ENCODE results near the gene ATXN10.

The ATXN10 gene

GRCh38 chr22:45846952-45847351, 175.3 kb downstream of the ATXN10 start:
- TF ChIP-seq CTCF (IDR thresholded peaks at IDR 0.05; ENCODE audit: insufficient read depth, low read length, poor library complexity, severe bottlenecking) (no peak), EZH2phosphoT487 (conservative IDR thresholded peaks at IDR 0.05; ENCODE audit: low read length) (no peak)
- Histone ChIP-seq H2AFZ (ENCODE audit: low read depth, low read length, severe bottlenecking) (no peak overlapping the region), H4K20me1 (ENCODE audit: low read depth, low read length) (no peaks in the 10 kb centered on the region), H3K4me3 (ENCODE audit: insufficient read depth, low read length, poor library complexity, severe bottlenecking) (no peak overlapping the region), H3K27me3 (ENCODE audit: low read length) (no peaks in the 10 kb centered on the region), H3K27ac (ENCODE audit: low read depth, low read length) (no peak overlapping the region), H3K36me3 (ENCODE audit: low read length) (peaks cover 54% of the 10 kb centered on the region), H3K9ac (ENCODE audit: low read length) (no peak overlapping the region), H3K4me2 (ENCODE audit: low read depth, low read length, poor library complexity, severe bottlenecking) (no peak overlapping the region), H3K9me2 (replicated peaks; ENCODE audit: insufficient read depth, low read length) (no peaks in the 10 kb centered on the region), H3K79me2 (ENCODE audit: insufficient read depth, low read length) (no peaks in the 10 kb centered on the region), H3F3A (ENCODE audit: insufficient read depth) (no peaks in the 10 kb centered on the region), H3K9me3 (ENCODE audit: insufficient read depth, low read length) (0 out of 2 replicates have a peak, but pooled peaks cover 3% of the 10 kb centered on the region)

DNA sequence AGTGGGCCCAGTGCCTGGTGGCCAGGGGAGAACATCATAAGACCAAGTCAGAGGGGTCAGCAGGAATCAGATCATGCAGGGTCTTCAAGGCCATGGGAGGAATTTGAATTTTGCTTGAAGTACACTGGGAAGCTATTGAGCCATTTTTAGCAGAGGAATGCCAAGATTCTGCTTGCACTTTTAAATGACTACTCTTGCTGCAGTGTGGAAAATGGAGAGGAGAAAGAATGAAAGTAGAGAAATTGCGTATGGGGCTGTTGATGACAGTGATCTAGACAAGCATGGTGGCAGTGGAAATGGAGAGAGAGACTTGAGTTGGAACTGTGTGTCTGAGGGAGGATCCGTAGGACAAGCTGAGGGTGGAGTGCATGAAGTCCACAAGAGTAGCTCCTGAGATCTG, 177.3 kb downstream of the ATXN10 start:
- H3K9me2 ChIP-seq (replicated peaks; ENCODE audit: insufficient read depth, low read length), result no peaks in the 10 kb centered on the region
- no peak overlapping the region for H3K4me3 ChIP-seq (ENCODE audit: insufficient read depth, low read length, poor library complexity, severe bottlenecking)
- no peak overlapping the region for H3K27ac ChIP-seq (ENCODE audit: low read depth, low read length)
- H2AFZ ChIP-seq (ENCODE audit: low read depth, low read length, severe bottlenecking), result no peak overlapping the region
- no peak for TF ChIP-seq EZH2phosphoT487 (conservative IDR thresholded peaks at IDR 0.05; ENCODE audit: low read length)
- TF ChIP-seq CTCF (IDR thresholded peaks at IDR 0.05; ENCODE audit: insufficient read depth, low read length, poor library complexity, severe bottlenecking), result no peak
- H3K79me2 ChIP-seq (ENCODE audit: insufficient read depth, low read length), result no peaks in the 10 kb centered on the region
- 0 out of 2 replicates have a peak, but pooled peaks cover 2% of the 10 kb centered on the region for H3F3A ChIP-seq (ENCODE audit: insufficient read depth)
- H3K9me3 ChIP-seq (ENCODE audit: insufficient read depth, low read length), result 0 out of 2 replicates have a peak, but pooled peaks cover 3% of the 10 kb centered on the region
- no peaks in the 10 kb centered on the region for H3K27me3 ChIP-seq (ENCODE audit: low read length)
- no peak overlapping the region for H3K4me2 ChIP-seq (ENCODE audit: low read depth, low read length, poor library complexity, severe bottlenecking)
- H4K20me1 ChIP-seq (ENCODE audit: low read depth, low read length), result no peaks in the 10 kb centered on the region
- no peak overlapping the region for H3K9ac ChIP-seq (ENCODE audit: low read length)
- peaks cover 66% of the 10 kb centered on the region for H3K36me3 ChIP-seq (ENCODE audit: low read length)

GRCh38 chr22:45852826-45853225, 181.2 kb downstream of the ATXN10 start:
- Histone ChIP-seq H3K79me2 (ENCODE audit: insufficient read depth, low read length) (no peaks in the 10 kb centered on the region), H4K20me1 (ENCODE audit: low read depth, low read length) (no peaks in the 10 kb centered on the region), H3F3A (ENCODE audit: insufficient read depth) (0 out of 2 replicates have a peak, but pooled peaks cover 2% of the 10 kb centered on the region), H3K4me2 (ENCODE audit: low read depth, low read length, poor library complexity, severe bottlenecking) (no peak overlapping the region), H3K9me2 (replicated peaks; ENCODE audit: insufficient read depth, low read length) (no peaks in the 10 kb centered on the region), H3K36me3 (ENCODE audit: low read length) (peaks cover 50% of the 10 kb centered on the region), H3K4me3 (ENCODE audit: insufficient read depth, low read length, poor library complexity, severe bottlenecking) (no peak overlapping the region), H3K9me3 (ENCODE audit: insufficient read depth, low read length) (0 out of 2 replicates have a peak, but pooled peaks cover 3% of the 10 kb centered on the region), H2AFZ (ENCODE audit: low read depth, low read length, severe bottlenecking) (no peak overlapping the region), H3K27ac (ENCODE audit: low read depth, low read length) (no peak overlapping the region), H3K27me3 (ENCODE audit: low read length) (no peaks in the 10 kb centered on the region), H3K9ac (ENCODE audit: low read length) (no peak overlapping the region)
- no peak for TF ChIP-seq CTCF (IDR thresholded peaks at IDR 0.05; ENCODE audit: insufficient read depth, low read length, poor library complexity, severe bottlenecking)
- no peak for TF ChIP-seq EZH2phosphoT487 (conservative IDR thresholded peaks at IDR 0.05; ENCODE audit: low read length)
